Activated T-helper 1 cell treated with anti-CD3 and anti-CD28 coated beads, Interleukin-12 subunit alpha, Interleukin-12 subunit beta, Interleukin-2, Interleukin-4 antibody, amounts not matched to agents 30 ng/mL and 10 ng/mL and 1 ng/mL, durations not matched to agents 14 hours and 24 hours and 36 hours (primary cell): ENCODE results near the gene GFI1. TPM values are rescaled to one million over a fixed set of nuclear protein-coding genes. Genes with fewer than 3 reads are reported as not detected.
"Not testable (repeated sequence)": the region's sequence is repeated elsewhere in the genome, so short reads cannot be mapped to it uniquely, and the experiment has no call there.

ENCODE experiments used
- DNase-seq: peaks from one replicate; pipeline ENCODE4 v3.0.0; 2021; ENCODE audit warnings: low spot score
- H3K27ac Mint-ChIP-seq: one replicate; pipeline ENCODE4 v1.8.0; 2021; ENCODE audit warnings: mild to moderate bottlenecking, mixed read lengths
- H3K27me3 Mint-ChIP-seq: one replicate; pipeline ENCODE4 v1.8.0; 2022; ENCODE audit warnings: mild to moderate bottlenecking, moderate library complexity, mixed read lengths; ENCODE audit not compliant: insufficient read depth
- H3K36me3 Mint-ChIP-seq: one replicate; pipeline ENCODE4 v1.8.0; 2021; ENCODE audit warnings: low read depth, mixed read lengths
- H3K4me1 Mint-ChIP-seq: one replicate; pipeline ENCODE4 v1.8.0; 2021; ENCODE audit warnings: low read depth, mixed read lengths
- H3K4me3 Mint-ChIP-seq: one replicate; pipeline ENCODE4 v1.8.0; 2021; ENCODE audit warnings: mild to moderate bottlenecking, moderate library complexity, mixed read lengths
- H3K9me3 Mint-ChIP-seq: one replicate; pipeline ENCODE4 v1.8.0; 2021; ENCODE audit warnings: mixed read lengths
- intact Hi-C: fragments of 100-400 bp; cut with micrococcal nuclease; formaldehyde crosslinking; loops from one replicate; pipeline ENCODE4 v1.15.1; 2024
- total RNA-seq: library from RNA; stranded (reverse); gene quantifications from 2 replicates; pipeline ENCODE4 v1.2.3, GENCODE V29; 2022

The GFI1 gene
- total RNA-seq, 1 donor from 2014 or later, result 103 TPM

GRCh38 chr1:92445865-92446264 is 40.9 kb downstream of the GFI1 start:
- H3K36me3 Mint-ChIP-seq, result no peaks in the 10 kb centered on the region

GRCh38 chr1:92444351-92444750 is 42.4 kb downstream of the GFI1 start:
- no peak for DNase-seq
- Mint-ChIP-seq H3K4me3 (no peak overlapping the region), H3K9me3 (no peaks in the 10 kb centered on the region), H3K4me1 (peaks cover 19% of the 10 kb centered on the region), H3K27ac (no peak overlapping the region), H3K36me3 (no peaks in the 10 kb centered on the region), H3K27me3 (peaks cover 2% of the 10 kb centered on the region)
- intact Hi-C loops, result no loop called here

More at GRCh38 chr1:92445865-92446264, 40.9 kb downstream of the GFI1 start:
- intact Hi-C loops, result no loop called here
- H3K4me3 Mint-ChIP-seq, result no peak overlapping the region
- DNase-seq, result no peak
- peaks cover 15% of the 10 kb centered on the region for H3K4me1 Mint-ChIP-seq
- no peak overlapping the region for H3K27ac Mint-ChIP-seq
- peaks cover 7% of the 10 kb centered on the region for H3K9me3 Mint-ChIP-seq
- peaks cover 2% of the 10 kb centered on the region for H3K27me3 Mint-ChIP-seq

- Mint-ChIP-seq H3K9me3 (no peaks in the 10 kb centered on the region), H3K36me3 (no peaks in the 10 kb centered on the region)
Measured at GRCh38 chr1:92443893-92444292, 42.8 kb downstream of the GFI1 start.

GRCh38 chr1:92442351-92442750 is 44.4 kb downstream of the GFI1 start:
- H3K9me3 Mint-ChIP-seq, result no peaks in the 10 kb centered on the region
- H3K36me3 Mint-ChIP-seq, result no peaks in the 10 kb centered on the region
- no peak overlapping the region for H3K4me3 Mint-ChIP-seq
- H3K27me3 Mint-ChIP-seq, result peaks cover 2% of the 10 kb centered on the region
- DNase-seq, result no peak
- no peak overlapping the region for H3K27ac Mint-ChIP-seq
- intact Hi-C loops, result no loop called here
- H3K4me1 Mint-ChIP-seq, result peaks cover 22% of the 10 kb centered on the region

More at GRCh38 chr1:92443893-92444292, 42.8 kb downstream of the GFI1 start:
- Mint-ChIP-seq H3K27ac (no peak overlapping the region), H3K4me3 (no peak overlapping the region), H3K27me3 (peaks cover 2% of the 10 kb centered on the region), H3K4me1 (peaks cover 24% of the 10 kb centered on the region)
- intact Hi-C loops, result no loop called here
- DNase-seq, result no peak

GRCh38 chr1:92441697-92442342 is 44.9 kb downstream of the GFI1 start:
- Mint-ChIP-seq H3K4me3 (no peak overlapping the region), H3K27ac (no peak overlapping the region), H3K4me1 (peaks cover 19% of the 10 kb centered on the region), H3K36me3 (no peaks in the 10 kb centered on the region), H3K27me3 (peaks cover 2% of the 10 kb centered on the region), H3K9me3 (no peaks in the 10 kb centered on the region)
- intact Hi-C loops, result no loop called here
- DNase-seq, result no peak

- Mint-ChIP-seq H3K36me3 (no peaks in the 10 kb centered on the region), H3K4me3 (no peak overlapping the region), H3K9me3 (no peaks in the 10 kb centered on the region), H3K4me1 (peaks cover 19% of the 10 kb centered on the region), H3K27me3 (peaks cover 1% of the 10 kb centered on the region), H3K27ac (no peak overlapping the region)
- DNase-seq, result no peak
- intact Hi-C loops, result no loop called here
Measured at GRCh38 chr1:92441316-92441696, 45.4 kb downstream of the GFI1 start.

- H3K4me1 Mint-ChIP-seq, result peaks cover 17% of the 10 kb centered on the region
- no peak overlapping the region for H3K4me3 Mint-ChIP-seq
- peak overlapping the region; percentile 29 for H3K27ac Mint-ChIP-seq
- intact Hi-C loops, result no loop called here
- peaks cover 3% of the 10 kb centered on the region for H3K36me3 Mint-ChIP-seq
- H3K27me3 Mint-ChIP-seq, result no peaks in the 10 kb centered on the region
- no peak for DNase-seq
- no peaks in the 10 kb centered on the region for H3K9me3 Mint-ChIP-seq
Measured at GRCh38 chr1:92439291-92439690, 47.4 kb downstream of the GFI1 start.

- H3K27ac Mint-ChIP-seq, H3K36me3 Mint-ChIP-seq, DNase-seq: not testable (repeated sequence)
Measured at GRCh38 chr1:92434572-92434971, 52.2 kb downstream of the GFI1 start.

GRCh38 chr1:92430030-92430429 is 56.7 kb downstream of the GFI1 start:
- Mint-ChIP-seq H3K9me3 (peaks cover 3% of the 10 kb centered on the region), H3K4me1 (no peaks in the 10 kb centered on the region), H3K27ac (no peak overlapping the region), H3K36me3 (no peaks in the 10 kb centered on the region), H3K27me3 (peaks cover 2% of the 10 kb centered on the region), H3K4me3 (no peak overlapping the region)
- DNase-seq, result no peak
- intact Hi-C loops, result no loop called here

More at GRCh38 chr1:92434572-92434971, 52.2 kb downstream of the GFI1 start:
- intact Hi-C loops, H3K27me3 Mint-ChIP-seq, H3K9me3 Mint-ChIP-seq, H3K4me3 Mint-ChIP-seq, H3K4me1 Mint-ChIP-seq: not testable (repeated sequence)

- no peak overlapping the region for H3K27ac Mint-ChIP-seq
- no peak for DNase-seq
- no peaks in the 10 kb centered on the region for H3K4me1 Mint-ChIP-seq
- no peaks in the 10 kb centered on the region for H3K36me3 Mint-ChIP-seq
- H3K27me3 Mint-ChIP-seq, result peaks cover 1% of the 10 kb centered on the region
- intact Hi-C loops, result loop anchor here (2.0 kb wide), 1 partner anchor 197 kb away; no protein-coding TSS in a partner anchor
- H3K4me3 Mint-ChIP-seq, result no peak overlapping the region
- H3K9me3 Mint-ChIP-seq, result no peaks in the 10 kb centered on the region
Measured at GRCh38 chr1:92425617-92426016, 61.1 kb downstream of the GFI1 start.

Other genes with a start within 250 kb of the GFI1 start
- 29.2 and 29.7 TPM in 2 replicates for gene GLMN, start 187.9 kb downstream of the GFI1 start, total RNA-seq
- 42.0 and 44.8 TPM in 2 replicates for gene RPAP2, start 187.9 kb downstream of the GFI1 start, total RNA-seq